ENCODE results near the gene RHOBTB1. TPM values are rescaled to one million over a fixed set of nuclear protein-coding genes. Genes with fewer than 3 reads are reported as not detected.
"Not testable (repeated sequence)": the region's sequence is repeated elsewhere in the genome, so short reads cannot be mapped to it uniquely, and the experiment has no call there.

Gene RHOBTB1
- total RNA-seq, 2 experiments from 2014 or later = 0.04 to 0.21 TPM

DNA sequence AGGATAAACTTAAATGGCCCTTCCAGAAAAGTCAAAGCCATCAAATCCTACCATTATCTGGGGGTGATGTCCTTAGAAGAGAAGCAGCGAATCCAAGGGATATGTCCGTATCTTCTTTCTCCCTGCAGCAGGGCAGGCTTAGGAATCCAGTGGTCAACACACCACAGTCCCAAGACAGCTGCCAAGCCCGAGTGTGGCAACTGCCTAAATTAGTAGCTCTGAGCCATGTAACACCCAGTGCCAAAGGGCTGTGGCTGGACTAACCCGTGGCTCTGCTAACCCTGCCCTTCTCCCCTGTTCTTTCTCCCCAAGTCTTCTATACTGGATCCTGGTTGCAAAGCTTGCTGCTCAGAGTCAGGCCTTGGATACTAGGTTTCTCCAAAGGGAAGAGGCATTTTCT, 90.9 kb downstream of the RHOBTB1 start:
- Mint-ChIP-seq H3K27ac (no peak overlapping the region), H3K9me3 (ENCODE audit: low read depth) (no peaks in the 10 kb centered on the region), H3K4me3 (no peak overlapping the region), H3K36me3 (ENCODE audit: low read depth) (no peaks in the 10 kb centered on the region), H3K27me3 (no peaks in the 10 kb centered on the region), H3K4me1 (no peaks in the 10 kb centered on the region)
- intact Hi-C loops (cut with DNase I, micrococcal nuclease) = no loop called here
- ChIA-PET POLR2A (no interaction called here), CTCF (interaction anchor here (0.7 to 1.0 kb wide), 2 partner anchors 31 to 33 kb away, joined by 3 to 4 read pairs; no protein-coding TSS in a partner anchor)
- DNase-seq (no peak), ATAC-seq (no peak)

GRCh38 chr10:60849740-60850139, 94.2 kb downstream of the RHOBTB1 start:
- no peaks in the 10 kb centered on the region for H3K27me3 Mint-ChIP-seq
- POLR2A ChIA-PET = no interaction called here

DNA sequence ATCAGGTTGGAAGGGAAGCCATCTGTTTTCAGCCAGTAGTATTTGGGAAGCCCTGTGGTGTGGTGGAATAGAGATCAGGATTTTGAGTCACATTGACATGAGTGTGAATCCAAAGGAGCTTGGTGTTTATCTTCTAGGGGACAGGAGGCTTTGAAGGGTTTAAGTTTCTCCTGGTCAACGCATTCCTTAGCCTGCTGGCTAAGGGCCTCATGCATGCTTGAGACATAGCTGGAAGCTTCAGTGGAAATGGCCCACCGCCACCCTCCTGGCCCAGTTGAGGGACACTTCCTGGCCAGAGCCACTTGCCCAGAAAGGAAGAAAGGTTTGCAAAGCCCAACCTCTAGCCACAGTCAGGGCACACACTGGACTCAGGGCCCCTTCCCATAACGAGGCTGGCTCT, 94.8 kb downstream of the RHOBTB1 start:
- no peak for DNase-seq
- intact Hi-C loops (cut with DNase I, micrococcal nuclease) = no loop called here
- Mint-ChIP-seq H3K4me1 (no peaks in the 10 kb centered on the region), H3K27ac (no peak overlapping the region), H3K36me3 (ENCODE audit: low read depth) (no peaks in the 10 kb centered on the region), H3K4me3 (no peak overlapping the region), H3K27me3 (no peaks in the 10 kb centered on the region), H3K9me3 (ENCODE audit: low read depth) (no peaks in the 10 kb centered on the region)
- ChIA-PET POLR2A (no interaction called here), CTCF (no interaction called here)
- ATAC-seq = no peak

More at GRCh38 chr10:60849740-60850139, 94.2 kb downstream of the RHOBTB1 start:
- no peak for DNase-seq
- intact Hi-C loops (cut with DNase I, micrococcal nuclease) = no loop called here
- H3K4me3 Mint-ChIP-seq = no peak overlapping the region
- H3K27ac Mint-ChIP-seq = no peak overlapping the region
- CTCF ChIA-PET = no interaction called here
- no peaks in the 10 kb centered on the region for H3K9me3 Mint-ChIP-seq (ENCODE audit: low read depth)
- ATAC-seq = no peak
- no peaks in the 10 kb centered on the region for H3K4me1 Mint-ChIP-seq
- H3K36me3 Mint-ChIP-seq (ENCODE audit: low read depth) = no peaks in the 10 kb centered on the region

- ChIA-PET POLR2A (no interaction called here), CTCF (no interaction called here)
- no peak overlapping the region for H3K27ac Mint-ChIP-seq
- intact Hi-C loops (cut with DNase I, micrococcal nuclease) = no loop called here
- H3K9me3 Mint-ChIP-seq (ENCODE audit: low read depth) = no peaks in the 10 kb centered on the region
- DNase-seq (no peak), ATAC-seq (no peak)
- no peaks in the 10 kb centered on the region for H3K27me3 Mint-ChIP-seq
- H3K4me1 Mint-ChIP-seq = no peaks in the 10 kb centered on the region
- no peak overlapping the region for H3K4me3 Mint-ChIP-seq
- H3K36me3 Mint-ChIP-seq (ENCODE audit: low read depth) = no peaks in the 10 kb centered on the region
These were observed 95.3 kb downstream of the RHOBTB1 start for GRCh38 chr10:60848680-60849079.

GRCh38 chr10:60848126-60848525, 95.9 kb downstream of the RHOBTB1 start:
- Mint-ChIP-seq H3K9me3 (ENCODE audit: low read depth) (no peaks in the 10 kb centered on the region), H3K27me3 (no peaks in the 10 kb centered on the region), H3K4me1 (no peaks in the 10 kb centered on the region), H3K36me3 (ENCODE audit: low read depth) (no peaks in the 10 kb centered on the region), H3K27ac (no peak overlapping the region), H3K4me3 (no peak overlapping the region)
- ChIA-PET CTCF (no interaction called here), POLR2A (no interaction called here)
- ATAC-seq (no peak), DNase-seq (no peak)
- intact Hi-C loops (cut with DNase I, micrococcal nuclease) = no loop called here

- no peaks in the 10 kb centered on the region for H3K9me3 Mint-ChIP-seq (ENCODE audit: low read depth)
- H3K4me3 Mint-ChIP-seq = no peak overlapping the region
- no peaks in the 10 kb centered on the region for H3K27me3 Mint-ChIP-seq
- H3K27ac Mint-ChIP-seq = no peak overlapping the region
- no peaks in the 10 kb centered on the region for H3K36me3 Mint-ChIP-seq (ENCODE audit: low read depth)
- intact Hi-C loops (cut with DNase I, micrococcal nuclease) = no loop called here
- no peak for ATAC-seq
- ChIA-PET CTCF (interaction anchor here (0.6 to 1.3 kb wide), 4 partner anchors 10 to 29 kb away, joined by 3 read pairs; no protein-coding TSS in a partner anchor), POLR2A (no interaction called here)
- H3K4me1 Mint-ChIP-seq = no peaks in the 10 kb centered on the region
- DNase-seq = no peak
These were observed 97.8 kb downstream of the RHOBTB1 start for GRCh38 chr10:60846173-60846572.

DNA sequence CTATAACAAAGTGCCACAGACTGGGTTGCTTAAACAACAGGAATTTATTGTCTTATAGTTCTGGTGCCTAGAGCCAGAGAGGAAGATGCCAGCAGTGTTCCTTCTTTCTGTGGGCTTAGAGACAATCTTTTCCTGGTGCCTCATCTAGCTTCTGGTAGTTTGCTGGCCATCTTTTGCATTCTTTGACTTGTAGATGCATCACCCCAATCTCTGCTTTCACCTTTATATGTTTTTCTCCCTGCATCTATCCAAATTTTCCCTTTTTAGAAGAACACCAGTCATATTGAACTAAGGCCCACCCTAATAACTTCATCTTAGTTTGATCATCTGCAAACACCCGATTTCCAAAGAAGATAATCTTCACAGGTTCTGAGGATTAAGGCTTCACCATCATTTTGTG, 98.9 kb downstream of the RHOBTB1 start:
- Mint-ChIP-seq H3K27me3 (no peaks in the 10 kb centered on the region), H3K36me3 (ENCODE audit: low read depth) (no peaks in the 10 kb centered on the region), H3K9me3 (ENCODE audit: low read depth) (no peaks in the 10 kb centered on the region), H3K4me3 (no peak overlapping the region), H3K4me1 (no peaks in the 10 kb centered on the region), H3K27ac (no peak overlapping the region)
- intact Hi-C loops (cut with DNase I, micrococcal nuclease) = no loop called here
- POLR2A ChIA-PET = no interaction called here
- no peak for DNase-seq
- CTCF ChIA-PET = interaction anchor here (0.5 kb wide), 1 partner anchor 592 kb away, joined by 3 read pairs; no protein-coding TSS in a partner anchor
- ATAC-seq = no peak

- ATAC-seq (no peak), DNase-seq (no peak)
- H3K27me3 Mint-ChIP-seq = peaks cover 3% of the 10 kb centered on the region
- H3K27ac Mint-ChIP-seq = no peak overlapping the region
- ChIA-PET POLR2A (no interaction called here), CTCF (no interaction called here)
- H3K4me3 Mint-ChIP-seq = no peak overlapping the region
- H3K9me3 Mint-ChIP-seq (ENCODE audit: low read depth) = no peaks in the 10 kb centered on the region
- H3K4me1 Mint-ChIP-seq = no peaks in the 10 kb centered on the region
- H3K36me3 Mint-ChIP-seq (ENCODE audit: low read depth) = no peaks in the 10 kb centered on the region
- intact Hi-C loops (cut with DNase I, micrococcal nuclease) = no loop called here
These were observed 101.3 kb downstream of the RHOBTB1 start for GRCh38 chr10:60842694-60843093.

- H3K27me3 Mint-ChIP-seq; POLR2A ChIA-PET; H3K4me3 Mint-ChIP-seq; intact Hi-C loops (cut with DNase I, micrococcal nuclease); ATAC-seq; H3K27ac Mint-ChIP-seq; H3K4me1 Mint-ChIP-seq; H3K9me3 Mint-ChIP-seq (ENCODE audit: low read depth); DNase-seq; H3K36me3 Mint-ChIP-seq (ENCODE audit: low read depth): not testable (repeated sequence)
- CTCF ChIA-PET = interaction anchor here (0.9 kb wide), 1 partner anchor 120 kb away, joined by 3 read pairs; no protein-coding TSS in a partner anchor
These were observed 102.8 kb downstream of the RHOBTB1 start for GRCh38 chr10:60841227-60841626.

- ChIA-PET CTCF (no interaction called here), POLR2A (no interaction called here)
- Mint-ChIP-seq H3K27me3 (peaks cover 3% of the 10 kb centered on the region), H3K27ac (no peak overlapping the region), H3K9me3 (ENCODE audit: low read depth) (no peaks in the 10 kb centered on the region), H3K4me3 (no peak overlapping the region), H3K36me3 (ENCODE audit: low read depth) (no peaks in the 10 kb centered on the region), H3K4me1 (no peaks in the 10 kb centered on the region)
- intact Hi-C loops (cut with DNase I, micrococcal nuclease) = no loop called here
- DNase-seq = no peak
- no peak for ATAC-seq
These were observed 108.9 kb downstream of the RHOBTB1 start for GRCh38 chr10:60835049-60835448.

DNA sequence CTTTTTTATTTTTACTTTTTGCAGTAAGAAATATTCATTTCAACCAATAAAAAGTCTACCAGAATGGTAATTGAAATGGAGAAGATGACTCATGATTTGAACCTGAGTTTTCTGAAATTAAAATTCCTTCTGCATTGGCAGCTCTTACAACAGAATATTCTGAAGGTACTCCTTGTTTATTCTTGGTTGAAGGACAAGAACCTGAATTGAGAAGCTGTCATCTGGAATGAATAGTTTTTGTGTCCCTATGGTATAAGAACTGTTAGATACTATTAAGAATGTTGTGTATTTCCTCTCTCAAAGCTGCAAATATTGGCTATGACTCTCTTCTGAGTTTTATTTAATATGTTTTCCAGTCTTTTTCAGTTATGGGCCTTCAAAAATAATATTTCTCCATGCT, 109.6 kb downstream of the RHOBTB1 start:
- Mint-ChIP-seq H3K4me3 (no peak overlapping the region), H3K4me1 (no peaks in the 10 kb centered on the region), H3K27ac (no peak overlapping the region), H3K36me3 (ENCODE audit: low read depth) (no peaks in the 10 kb centered on the region), H3K9me3 (ENCODE audit: low read depth) (no peaks in the 10 kb centered on the region), H3K27me3 (peaks cover 3% of the 10 kb centered on the region)
- POLR2A ChIA-PET = no interaction called here
- CTCF ChIA-PET = no interaction called here
- intact Hi-C loops (cut with DNase I, micrococcal nuclease) = loop anchor here in 1 of 2 experiments (5.0 kb wide), 1 partner anchor 448 kb away; no protein-coding TSS in a partner anchor
- DNase-seq = no peak
- ATAC-seq = no peak

DNA sequence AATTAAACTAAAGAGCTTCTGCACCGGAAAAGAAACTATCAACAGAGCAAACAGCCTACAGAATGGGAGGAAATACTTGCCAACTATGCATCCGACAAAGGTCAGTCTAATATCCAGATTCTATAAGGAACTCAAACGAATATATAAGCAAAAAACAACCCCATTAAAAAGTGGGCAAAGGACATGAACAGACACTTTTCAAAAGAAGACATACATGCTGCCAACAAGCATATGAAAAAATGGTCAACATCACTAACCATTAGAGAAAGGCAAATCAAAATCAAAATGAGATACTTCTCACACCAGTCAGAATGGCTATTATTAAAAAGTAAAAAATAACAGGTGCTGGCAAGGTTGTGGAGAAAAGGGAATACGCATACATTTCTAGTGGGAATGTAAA, 111.8 kb downstream of the RHOBTB1 start:
- H3K36me3 Mint-ChIP-seq (ENCODE audit: low read depth); H3K9me3 Mint-ChIP-seq (ENCODE audit: low read depth); ATAC-seq; DNase-seq; H3K27me3 Mint-ChIP-seq; H3K4me3 Mint-ChIP-seq; CTCF ChIA-PET; POLR2A ChIA-PET; H3K27ac Mint-ChIP-seq; H3K4me1 Mint-ChIP-seq: not testable (repeated sequence)
- intact Hi-C loops (cut with DNase I, micrococcal nuclease) = loop anchor here in 1 of 2 experiments (5.0 kb wide), 1 partner anchor 450 kb away; no protein-coding TSS in a partner anchor

- Mint-ChIP-seq H3K27ac (no peak overlapping the region), H3K4me3 (no peak overlapping the region), H3K27me3 (peaks cover 3% of the 10 kb centered on the region), H3K9me3 (ENCODE audit: low read depth) (no peaks in the 10 kb centered on the region), H3K4me1 (peaks cover 10% of the 10 kb centered on the region), H3K36me3 (ENCODE audit: low read depth) (no peaks in the 10 kb centered on the region)
- ATAC-seq (peak; percentile 33), DNase-seq (no peak)
- CTCF ChIA-PET = no interaction called here
- intact Hi-C loops (cut with DNase I, micrococcal nuclease) = no loop called here
- POLR2A ChIA-PET = no interaction called here
These were observed 115.5 kb downstream of the RHOBTB1 start for GRCh38 chr10:60828489-60828852.

Data from activated CD4-positive, alpha-beta T cell treated with anti-CD3 and anti-CD28 coated beads for 36 hours (primary cell).